CD14-positive monocyte (primary cell): ENCODE results near the gene NFKBIL1. TPM values are rescaled to one million over a fixed set of nuclear protein-coding genes. Genes with fewer than 3 reads are reported as not detected.

ENCODE experiments used
- DNase-seq, 3 donors: peaks; one replicate each; pipeline ENCODE4 v3.0.0-alpha.2; 2011 to 2022
- H2AFZ ChIP-seq: 2 replicates; pipeline ENCODE4 v1.6.0; 2012; ENCODE audit warnings: mild to moderate bottlenecking, low read depth, low read length, inconsistent platforms; ENCODE audit not compliant: insufficient read depth, poor library complexity, severe bottlenecking
- H3K27ac ChIP-seq, 2 donors: 1 replicate in 1 of 2; 2 replicates in 1 of 2; pipeline ENCODE4 v1.5.1; 2012 to 2013; ENCODE audit warnings: low read length in 2 of 2, control low read depth in 1 of 2, inconsistent platforms in 1 of 2, low read depth in 1 of 2, mild to moderate bottlenecking in 1 of 2
- H3K27me3 ChIP-seq, 2 donors: one replicate each; pipeline versions ENCODE4 v1.6.0 to v1.6.1; 2011 to 2013; ENCODE audit warnings: low read length in 2 of 2; ENCODE audit not compliant: control insufficient read depth in 2 of 2, insufficient read depth in 2 of 2
- H3K36me3 ChIP-seq, 2 donors: replicated peaks in 1 of 2; 1 replicate in 1 of 2; 2 replicates in 1 of 2; pipeline versions ENCODE4 v1.5.1 to v1.6.1; 2012 to 2013; ENCODE audit warnings: low read length in 2 of 2, control low read depth in 1 of 2, inconsistent platforms in 1 of 2, mild to moderate bottlenecking in 1 of 2; ENCODE audit not compliant: insufficient read depth in 2 of 2, control insufficient read depth in 1 of 2
- H3K4me1 ChIP-seq, 2 donors: 1 replicate in 1 of 2; 2 replicates in 1 of 2; pipeline versions ENCODE4 v1.5.1 to v1.6.1; 2012 to 2013; ENCODE audit warnings: low read length in 2 of 2, control low read depth in 1 of 2, inconsistent platforms in 1 of 2, mild to moderate bottlenecking in 1 of 2, moderate library complexity in 1 of 2; ENCODE audit not compliant: insufficient read depth in 2 of 2, control insufficient read depth in 1 of 2
- H3K4me2 ChIP-seq: replicated peaks from 2 replicates; pipeline ENCODE3; 2012; ENCODE audit warnings: low read length, moderate library complexity, mild to moderate bottlenecking; ENCODE audit not compliant: poor library complexity, severe bottlenecking; ENCODE audit errors: extremely low read depth
- H3K4me3 ChIP-seq, 3 experiments: fragments of 200-600 bp in 1 of 3; sonication (generic) in 1 of 3; replicated peaks in 1 of 3; 1 replicate in 2 of 3; 2 replicates in 1 of 3; pipeline ENCODE4 v1.5.1; 2011 to 2013; ENCODE audit warnings: low read length in 3 of 3, mild to moderate bottlenecking in 3 of 3, control low read depth in 2 of 3, low read depth in 2 of 3, inconsistent platforms in 1 of 3, moderate library complexity in 1 of 3
- H3K79me2 ChIP-seq: 2 replicates; pipeline ENCODE4 v1.6.0; 2012; ENCODE audit warnings: mild to moderate bottlenecking, control low read depth, inconsistent platforms, low read length, moderate library complexity; ENCODE audit not compliant: insufficient read depth
- H3K9ac ChIP-seq: 2 replicates; pipeline ENCODE4 v1.6.0; 2017; ENCODE audit warnings: low read length, mild to moderate bottlenecking; ENCODE audit not compliant: insufficient read depth, poor library complexity, severe bottlenecking
- H3K9me3 ChIP-seq, 2 donors: replicated peaks in 1 of 2; 1 replicate in 1 of 2; 2 replicates in 1 of 2; pipeline versions ENCODE4 v1.5.1 to v1.6.1; 2012 to 2013; ENCODE audit warnings: low read length in 2 of 2, control low read depth in 1 of 2; ENCODE audit not compliant: control insufficient read depth in 1 of 2, insufficient read depth in 1 of 2
- H4K20me1 ChIP-seq: 2 replicates; pipeline ENCODE4 v1.6.0; 2012; ENCODE audit warnings: mild to moderate bottlenecking, low read length, control low read depth, moderate library complexity; ENCODE audit not compliant: insufficient read depth
- H3K27ac Mint-ChIP-seq, 7 donors: one replicate each; pipeline ENCODE4 v1.8.0; 2020; ENCODE audit warnings: mild to moderate bottlenecking in 7 of 7, mixed read lengths in 7 of 7, moderate library complexity in 6 of 7, inconsistent platforms in 2 of 7
- H3K27me3 Mint-ChIP-seq, 3 donors: one replicate each; pipeline ENCODE4 v1.8.0; 2021 to 2022; ENCODE audit warnings: low read depth in 3 of 3, mild to moderate bottlenecking in 3 of 3, mixed read lengths in 3 of 3, moderate library complexity in 3 of 3, inconsistent platforms in 1 of 3
- H3K36me3 Mint-ChIP-seq, 2 donors: one replicate each; pipeline ENCODE4 v1.8.0; 2020; ENCODE audit warnings: mixed read lengths in 2 of 2, inconsistent platforms in 1 of 2, mild to moderate bottlenecking in 1 of 2
- H3K4me1 Mint-ChIP-seq: one replicate; pipeline ENCODE4 v1.8.0; 2020; ENCODE audit warnings: mild to moderate bottlenecking, mixed read lengths
- H3K4me3 Mint-ChIP-seq, 2 donors: one replicate each; pipeline ENCODE4 v1.8.0; 2020; ENCODE audit warnings: mild to moderate bottlenecking in 2 of 2, mixed read lengths in 2 of 2, moderate library complexity in 1 of 2
- H3K9me3 Mint-ChIP-seq, 7 donors: one replicate each; pipeline ENCODE4 v1.8.0; 2020 to 2022; ENCODE audit warnings: mixed read lengths in 7 of 7, mild to moderate bottlenecking in 6 of 7, moderate library complexity in 6 of 7, inconsistent platforms in 2 of 7
- WGBS: methylation state at CpG from one replicate; pipeline ENCODE4 v1.1.5; 2013; ENCODE audit warnings: missing lambda C conversion rate; ENCODE audit not compliant: insufficient coverage; 5-methylcytosine and 5-hydroxymethylcytosine counted together
- intact Hi-C, 2 donors: fragments of 100-400 bp; cut with micrococcal nuclease; formaldehyde crosslinking; loops; one replicate each; pipeline versions ENCODE4 v1.15.0 to v1.15.1; 2023
- polyA minus RNA-seq: library from RNA; depleted of rRNA, polyadenylated mRNA; stranded (reverse); fragments of >200 nt; gene quantifications from 2 replicates; pipeline ENCODE4 v1.2.3, GENCODE V29; 2012
- polyA plus RNA-seq, 3 donors: library from polyadenylated mRNA; depleted of rRNA in 1 of 3; unstranded in 2 of 3; stranded (reverse) in 1 of 3; fragments of 300-500 nt in 2 of 3; fragments of >200 nt in 1 of 3; fragmentation: Illumina TruSeq in 2 of 3; gene quantifications; 1 replicate in 2 of 3; 2 replicates in 1 of 3; pipeline ENCODE4 v1.2.3, GENCODE V29; 2012 to 2021
- total RNA-seq, 12 experiments: library from RNA in 1 of 12; stranded (reverse) in 1 of 12; fragments of 120-200 nt in 1 of 12; gene quantifications; one replicate each; pipeline ENCODE4 v1.2.4 and lab custom pipeline; 2013 to 2026; ENCODE audit warnings: mixed read lengths in 6 of 12, inconsistent platforms in 1 of 12
- TF ChIP-seq, protein P1 (sequence below): fragments of 200-600 bp; IDR thresholded peaks from one replicate; pipeline ENCODE4 v1.8.0; 2022; ENCODE audit warnings: antibody characterized with exemption, mild to moderate bottlenecking

Gene NFKBIL1, protein sequence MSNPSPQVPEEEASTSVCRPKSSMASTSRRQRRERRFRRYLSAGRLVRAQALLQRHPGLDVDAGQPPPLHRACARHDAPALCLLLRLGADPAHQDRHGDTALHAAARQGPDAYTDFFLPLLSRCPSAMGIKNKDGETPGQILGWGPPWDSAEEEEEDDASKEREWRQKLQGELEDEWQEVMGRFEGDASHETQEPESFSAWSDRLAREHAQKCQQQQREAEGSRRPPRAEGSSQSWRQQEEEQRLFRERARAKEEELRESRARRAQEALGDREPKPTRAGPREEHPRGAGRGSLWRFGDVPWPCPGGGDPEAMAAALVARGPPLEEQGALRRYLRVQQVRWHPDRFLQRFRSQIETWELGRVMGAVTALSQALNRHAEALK
- total RNA-seq (2013) = 16.9 TPM
- 10 to 100 TPM in 1 of 3 donors, 1 to 10 TPM in 2; 7.7 to 10.3 (median 8.0) TPM for polyA plus RNA-seq
- polyA minus RNA-seq = 13.6 and 25.2 TPM in 2 replicates
- 3.2 to 11.1 (median 8.1) reads per million in 11 experiments for total RNA-seq (lab: John Stamatoyannopoulos, UW)

DNA sequence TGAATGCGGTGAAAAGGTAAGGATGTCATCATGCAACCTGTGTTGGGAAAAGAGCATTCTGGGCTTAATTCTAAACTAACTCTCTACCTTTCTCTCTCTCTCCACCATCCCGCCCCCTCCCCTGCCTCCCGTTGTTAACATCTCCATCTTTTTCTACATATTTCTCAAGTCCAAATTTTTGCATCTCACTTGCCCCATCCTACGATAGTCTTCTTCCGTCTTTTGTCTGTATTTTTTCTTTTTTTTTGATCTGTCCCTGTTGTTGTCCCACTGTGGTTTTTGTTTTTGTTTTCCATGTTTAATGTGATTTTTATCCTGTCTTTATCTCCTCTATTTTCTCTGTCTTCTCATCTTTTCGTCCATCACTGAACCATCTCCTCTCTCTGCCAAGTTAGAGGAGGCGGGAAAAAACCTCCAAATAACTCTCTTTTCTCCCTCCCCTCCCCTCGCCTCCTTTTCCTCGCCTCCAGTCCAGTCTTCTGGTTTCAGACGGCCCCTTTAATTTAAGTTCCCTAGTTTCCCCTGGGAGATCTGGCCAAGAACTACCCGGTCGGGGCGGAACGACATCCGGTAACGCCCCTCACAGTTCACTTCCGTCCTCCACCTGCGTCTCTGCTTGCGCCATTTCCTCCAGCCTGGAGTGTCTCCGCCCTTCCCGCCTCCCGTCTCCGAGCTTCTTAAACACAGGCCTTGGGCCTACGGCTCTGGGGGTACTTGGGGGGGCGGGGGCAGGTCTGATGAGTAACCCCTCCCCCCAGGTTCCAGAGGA, at the start of gene NFKBIL1:
TSS of gene NFKBIL1 (plus strand) at position 651 of the 769 bp plus-strand sequence. CDS start at position 738, 87 bp downstream.
- no peaks in the 10 kb centered on the region for H3K27me3 Mint-ChIP-seq
- intact Hi-C loops = loop anchor here (2.0 to 10.0 kb wide), 7 partner anchors 52 to 408 kb away; partner anchors contain the start of genes C6orf47 (in 1 of the 2), CLIC1 (in 1 of the 2), GPANK1 (in 1 of the 2) and MICB (in 1 of the 2)
- 0% methylated on average over 8 of the region's 25 CpGs for WGBS
- peaks cover 11 to 22% of the 10 kb centered on the region in 2 donors for H3K36me3 Mint-ChIP-seq
- no peaks in the 10 kb centered on the region for H3K9me3 Mint-ChIP-seq
- Histone ChIP-seq H3K79me2 (peaks cover 50% of the 10 kb centered on the region), H3K4me1 (peaks cover 36 to 45% of the 10 kb centered on the region in 2 donors), H3K4me3 (peak within 1 kb of the TSS; percentile 33 to 71 (median 34)), H3K4me2 (peak within 1 kb of the TSS; percentile 70), H3K9ac (peak within 1 kb of the TSS; percentile 41), H2AFZ (peak within 1 kb of the TSS; percentile 58), H3K9me3 (no peaks in the 10 kb centered on the region), H3K27me3 (no peaks in the 10 kb centered on the region), H4K20me1 (no peaks in the 10 kb centered on the region), H3K36me3 (peaks cover 0 to 21% of the 10 kb centered on the region in 2 donors), H3K27ac (peak within 1 kb of the TSS; percentile 54 to 68)
- H3K4me3 Mint-ChIP-seq = peak within 1 kb of the TSS; percentile 65 to 86
- peaks cover 45% of the 10 kb centered on the region for H3K4me1 Mint-ChIP-seq
- DNase-seq = peak; percentile 87 to 95 (median 92)
- TF ChIP-seq, protein P1, sequence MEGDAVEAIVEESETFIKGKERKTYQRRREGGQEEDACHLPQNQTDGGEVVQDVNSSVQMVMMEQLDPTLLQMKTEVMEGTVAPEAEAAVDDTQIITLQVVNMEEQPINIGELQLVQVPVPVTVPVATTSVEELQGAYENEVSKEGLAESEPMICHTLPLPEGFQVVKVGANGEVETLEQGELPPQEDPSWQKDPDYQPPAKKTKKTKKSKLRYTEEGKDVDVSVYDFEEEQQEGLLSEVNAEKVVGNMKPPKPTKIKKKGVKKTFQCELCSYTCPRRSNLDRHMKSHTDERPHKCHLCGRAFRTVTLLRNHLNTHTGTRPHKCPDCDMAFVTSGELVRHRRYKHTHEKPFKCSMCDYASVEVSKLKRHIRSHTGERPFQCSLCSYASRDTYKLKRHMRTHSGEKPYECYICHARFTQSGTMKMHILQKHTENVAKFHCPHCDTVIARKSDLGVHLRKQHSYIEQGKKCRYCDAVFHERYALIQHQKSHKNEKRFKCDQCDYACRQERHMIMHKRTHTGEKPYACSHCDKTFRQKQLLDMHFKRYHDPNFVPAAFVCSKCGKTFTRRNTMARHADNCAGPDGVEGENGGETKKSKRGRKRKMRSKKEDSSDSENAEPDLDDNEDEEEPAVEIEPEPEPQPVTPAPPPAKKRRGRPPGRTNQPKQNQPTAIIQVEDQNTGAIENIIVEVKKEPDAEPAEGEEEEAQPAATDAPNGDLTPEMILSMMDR = peak; percentile 52
- H3K27ac Mint-ChIP-seq = peak within 1 kb of the TSS; percentile 86 to 96 (median 92)

DNA sequence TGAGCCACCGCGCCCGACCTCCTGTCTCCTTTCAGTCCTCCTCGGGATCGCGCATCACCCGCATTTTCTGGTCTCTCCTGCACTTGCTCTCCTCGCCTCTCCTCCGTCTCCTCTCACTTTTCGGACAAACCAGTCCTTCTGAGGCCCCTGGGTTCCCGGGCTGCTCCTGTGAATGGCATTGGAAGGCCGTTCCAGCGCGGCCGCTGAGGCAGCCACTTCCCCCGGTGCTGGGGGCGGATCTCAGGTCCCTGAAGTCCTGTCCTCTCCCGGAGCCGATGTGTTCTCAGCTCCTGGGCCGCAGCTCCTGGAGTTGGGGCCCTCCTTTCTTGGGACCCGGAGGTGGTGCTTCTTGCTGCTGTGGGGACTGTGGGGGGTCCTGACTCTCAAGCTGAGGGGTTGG, 48.7 kb upstream of the NFKBIL1 start:
- Histone ChIP-seq H2AFZ (no peak overlapping the region), H3K4me3 (peak overlapping the region in 2 of 3 experiments; percentile 51 to 98)

More for the DNA sequence above, 48.7 kb upstream of the NFKBIL1 start:
- Histone ChIP-seq H3K9me3 (no peaks in the 10 kb centered on the region), H3K4me2 (peak overlapping the region; percentile 97), H4K20me1 (peaks cover 73% of the 10 kb centered on the region), H3K4me1 (peaks cover 38 to 59% of the 10 kb centered on the region in 2 donors), H3K27ac (no peak overlapping the region), H3K79me2 (peaks cover 96% of the 10 kb centered on the region), H3K36me3 (no peaks in the 10 kb centered on the region), H3K27me3 (no peaks in the 10 kb centered on the region), H3K9ac (peak overlapping the region; percentile 65)
- H3K27ac Mint-ChIP-seq = peak overlapping the region in 4 of 7 donors; percentile 35 to 80 (median 62)
- peak in 1 of 3 donors; percentile 18 for DNase-seq
- peaks cover 0 to 2% (median 0%) of the 10 kb centered on the region in 3 donors for H3K27me3 Mint-ChIP-seq
- peaks cover 4 to 6% of the 10 kb centered on the region in 2 donors for H3K36me3 Mint-ChIP-seq
- TF ChIP-seq, protein P1 = no peak
- intact Hi-C loops = loop anchor here (5.0 to 10.0 kb wide), 2 partner anchors 44 to 46 kb away; partner anchors contain the start of genes DDX39B (in 2 of the 2), ATP6V1G2 (in 1 of the 2) and NFKBIL1 (in 1 of the 2)
- 28% methylated on average over 21 of the region's 21 CpGs for WGBS
- H3K4me3 Mint-ChIP-seq = peak overlapping the region; percentile 85 to 96
- H3K9me3 Mint-ChIP-seq = peaks cover 0 to 2% (median 0%) of the 10 kb centered on the region in 7 donors
- H3K4me1 Mint-ChIP-seq = peaks cover 71% of the 10 kb centered on the region
